H1 (cell line): ENCODE data around the gene AGBL5. TPM values are rescaled to one million over a fixed set of nuclear protein-coding genes. Genes with fewer than 3 reads are reported as not detected.

Experiments
- PHF8 ChIP-seq: fragments of 200-600 bp; sonication (generic); conservative IDR thresholded peaks from 2 replicates; pipeline ENCODE4 v1.7.1; 2012; ENCODE audit warnings: low read depth, mild to moderate bottlenecking, inconsistent platforms, low read length, moderate library complexity
- polyA plus RNA-seq, 7 experiments: library from polyadenylated mRNA; depleted of rRNA in 3 of 7; stranded (reverse) in 5 of 7; unstranded in 2 of 7; fragments of >200 nt in 5 of 7; fragments of 200-250 nt in 2 of 7; gene quantifications; 1 replicate in 5 of 7; 2 replicates in 1 of 7; 4 replicates in 1 of 7; pipeline versions ENCODE4 v1.2.1 to v1.2.3, GENCODE V29; 2011 to 2013; ENCODE audit warnings: missing spikeins in 2 of 7, mixed read lengths in 2 of 7
- total RNA-seq: library from RNA; stranded (reverse); fragmentation: NEBNext Ultra II Directional; extraction: Animal tissue kit (Norgen Biotek cat#: 25700); gene quantifications from 2 replicates; pipeline ENCODE4 v1.2.1, GENCODE V29; 2021

AGBL5 gene
- total and polyA plus RNA-seq, 2 of the 8 experiments (the other 6 are each of a cell fraction or from before 2014, with no cell fraction given): 45.4 to 62.0 TPM

DNA sequence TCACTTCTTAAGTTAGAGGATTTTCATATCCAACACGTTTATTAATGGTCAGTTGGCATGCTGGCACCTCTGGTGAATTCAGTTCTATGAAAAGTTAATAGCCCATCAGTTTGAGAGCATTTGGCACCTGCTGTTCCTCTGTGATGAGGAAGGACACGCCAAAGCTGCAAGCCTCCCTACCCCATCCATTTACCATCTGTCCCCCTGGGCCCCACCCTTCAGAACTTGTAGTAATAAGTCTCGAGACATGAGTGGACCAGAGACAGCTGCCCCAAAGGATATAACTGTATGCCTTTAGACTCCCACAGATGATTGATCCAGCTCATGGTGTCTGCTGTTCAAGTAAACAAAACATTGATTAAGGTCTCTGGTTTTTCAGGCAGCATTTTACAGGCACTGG lies 13.7 kb downstream of the AGBL5 start (continued):
- no peak for TF ChIP-seq PHF8
